ENCODE data around the gene IFNK. TPM values are rescaled to one million over a fixed set of nuclear protein-coding genes. Genes with fewer than 3 reads are reported as not detected.

The IFNK gene
- total RNA-seq, 2 experiments from 2014 or later: not detected

- ATAC-seq: no peak
- H3K36me3 Mint-ChIP-seq (ENCODE audit: low read depth): no peaks in the 10 kb centered on the region
- H3K27ac Mint-ChIP-seq: no peak overlapping the region
- no peak for DNase-seq
- H3K4me1 Mint-ChIP-seq (ENCODE audit: low read depth): no peaks in the 10 kb centered on the region
- H3K27me3 Mint-ChIP-seq (ENCODE audit: low read depth): no peaks in the 10 kb centered on the region
- CTCF ChIA-PET: interaction anchor here (1.4 kb wide), 1 partner anchor 15 kb away, joined by 3 read pairs; no protein-coding TSS in a partner anchor
- H3K9me3 Mint-ChIP-seq (ENCODE audit: insufficient read depth): no peaks in the 10 kb centered on the region
- POLR2A ChIA-PET: no interaction called here
- H3K4me3 Mint-ChIP-seq: no peak overlapping the region
Observed at GRCh38 chr9:27514551-27514950, 9.5 kb upstream of the IFNK start.

GRCh38 chr9:27518006-27518405 is 6.1 kb upstream of the IFNK start:
- Mint-ChIP-seq H3K27me3 (ENCODE audit: low read depth) (no peaks in the 10 kb centered on the region), H3K9me3 (ENCODE audit: insufficient read depth) (no peaks in the 10 kb centered on the region), H3K36me3 (ENCODE audit: low read depth) (no peaks in the 10 kb centered on the region), H3K4me1 (ENCODE audit: low read depth) (no peaks in the 10 kb centered on the region), H3K27ac (no peak overlapping the region), H3K4me3 (no peak overlapping the region)
- DNase-seq (no peak), ATAC-seq (no peak)
- ChIA-PET POLR2A (no interaction called here), CTCF (no interaction called here)

DNA sequence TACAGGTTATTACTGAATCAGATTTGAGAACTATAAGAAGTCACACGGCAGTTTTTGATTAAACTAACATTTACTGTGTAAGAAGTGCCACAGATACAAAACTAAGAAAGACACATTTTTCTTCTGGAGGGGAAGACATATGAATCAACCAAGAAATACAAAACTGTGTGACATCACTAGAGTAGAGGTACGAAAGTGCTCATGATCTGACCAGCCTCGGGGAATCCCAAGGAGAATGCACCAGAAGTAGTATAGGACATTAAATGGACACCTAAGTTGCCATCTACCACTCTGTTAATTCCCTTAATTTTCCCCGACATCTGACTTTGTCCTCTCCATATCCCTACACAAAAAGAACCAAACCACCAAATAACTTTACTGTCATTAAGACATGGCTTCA is 5.3 kb upstream of the IFNK start:
- Mint-ChIP-seq H3K27me3 (ENCODE audit: low read depth) (no peaks in the 10 kb centered on the region), H3K9me3 (ENCODE audit: insufficient read depth) (no peaks in the 10 kb centered on the region), H3K4me3 (no peak overlapping the region), H3K4me1 (ENCODE audit: low read depth) (no peaks in the 10 kb centered on the region), H3K36me3 (ENCODE audit: low read depth) (no peaks in the 10 kb centered on the region), H3K27ac (no peak overlapping the region)
- POLR2A ChIA-PET: no interaction called here
- no peak for ATAC-seq
- CTCF ChIA-PET: no interaction called here
- no peak for DNase-seq

DNA sequence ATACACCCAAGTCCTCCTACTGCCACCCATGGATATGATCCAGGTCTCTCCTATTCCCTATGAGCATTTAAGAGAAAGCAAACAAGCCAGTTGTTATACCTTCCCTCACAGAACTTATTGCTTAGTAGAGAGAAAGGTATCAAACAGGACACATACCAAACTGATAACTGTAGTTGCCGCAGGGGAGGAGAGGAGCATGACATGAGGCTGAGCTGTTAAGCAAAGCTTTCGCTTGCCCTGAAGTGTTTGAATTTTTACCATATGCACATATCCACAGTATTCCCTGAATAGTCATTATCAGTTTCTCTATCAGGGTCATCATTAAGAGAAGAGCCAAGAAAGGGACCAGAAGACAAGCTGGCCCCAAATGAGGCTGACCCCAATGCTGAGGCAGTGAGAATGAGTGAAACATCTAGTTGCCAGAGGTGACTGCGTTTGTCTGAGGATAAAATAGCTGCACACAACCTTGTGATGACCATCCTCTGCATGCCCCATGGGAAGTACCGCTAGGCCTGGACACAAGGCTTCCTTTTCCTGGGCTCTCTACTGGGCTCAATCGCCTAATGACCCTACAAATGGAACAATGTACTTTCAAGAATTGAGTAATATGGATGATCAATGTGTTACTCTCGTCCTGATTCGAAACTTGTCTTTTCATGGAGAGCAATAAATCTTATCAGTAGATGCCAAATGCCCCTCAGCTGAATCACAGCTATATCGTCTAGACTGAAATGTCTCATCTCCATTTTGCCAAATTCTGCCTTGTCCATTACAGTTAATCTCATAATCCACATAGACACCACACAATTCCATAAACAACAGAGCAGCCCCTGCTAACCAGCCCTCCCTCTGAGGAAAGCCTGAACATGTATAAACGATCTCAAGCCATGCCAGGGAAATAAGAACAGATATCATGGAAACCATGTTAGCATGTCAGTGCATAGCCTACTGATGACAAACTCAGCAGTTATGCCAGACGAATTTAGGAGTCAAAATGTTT is 4.3 kb upstream of the IFNK start:
- Mint-ChIP-seq H3K36me3 (ENCODE audit: low read depth) (no peaks in the 10 kb centered on the region), H3K4me1 (ENCODE audit: low read depth) (no peaks in the 10 kb centered on the region), H3K4me3 (no peak overlapping the region), H3K9me3 (ENCODE audit: insufficient read depth) (no peaks in the 10 kb centered on the region), H3K27me3 (ENCODE audit: low read depth) (no peaks in the 10 kb centered on the region), H3K27ac (no peak overlapping the region)
- CTCF ChIA-PET: no interaction called here
- ATAC-seq: no peak
- DNase-seq: no peak
- POLR2A ChIA-PET: no interaction called here

DNA sequence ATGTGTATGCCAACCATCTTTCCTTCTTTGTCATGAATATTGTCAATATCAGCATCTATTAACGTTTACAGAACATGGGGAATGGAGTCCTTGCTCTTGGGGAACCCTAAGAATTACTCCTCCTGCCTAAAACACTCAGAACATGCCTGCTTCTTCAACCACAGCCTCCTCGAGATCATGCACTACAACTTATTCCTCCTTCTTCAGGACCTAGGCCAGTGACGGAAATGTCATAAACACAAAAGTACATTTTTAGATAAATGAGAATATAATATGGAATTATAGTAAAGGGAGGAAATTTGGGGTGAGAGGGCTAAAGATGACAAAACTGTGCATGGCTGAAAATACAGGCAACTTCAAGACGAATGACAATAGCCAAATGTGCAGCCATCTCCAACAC is 3.1 kb upstream of the IFNK start:
- H3K9me3 Mint-ChIP-seq (ENCODE audit: insufficient read depth): no peaks in the 10 kb centered on the region
- ChIA-PET POLR2A (no interaction called here), CTCF (no interaction called here)
- peaks cover 3% of the 10 kb centered on the region for H3K27me3 Mint-ChIP-seq (ENCODE audit: low read depth)
- no peak for DNase-seq
- ATAC-seq: no peak
- no peaks in the 10 kb centered on the region for H3K36me3 Mint-ChIP-seq (ENCODE audit: low read depth)
- H3K4me3 Mint-ChIP-seq: no peak overlapping the region
- no peaks in the 10 kb centered on the region for H3K4me1 Mint-ChIP-seq (ENCODE audit: low read depth)
- H3K27ac Mint-ChIP-seq: no peak overlapping the region

- Mint-ChIP-seq H3K27me3 (ENCODE audit: low read depth) (peaks cover 13% of the 10 kb centered on the region), H3K36me3 (ENCODE audit: low read depth) (no peaks in the 10 kb centered on the region), H3K4me3 (no peak overlapping the region), H3K9me3 (ENCODE audit: insufficient read depth) (no peaks in the 10 kb centered on the region), H3K4me1 (ENCODE audit: low read depth) (peaks cover 5% of the 10 kb centered on the region), H3K27ac (no peak overlapping the region)
- no peak for DNase-seq
- no peak for ATAC-seq
- ChIA-PET POLR2A (no interaction called here), CTCF (interaction anchor here (1.0 kb wide), 1 partner anchor 190 kb away, joined by 3 read pairs; no protein-coding TSS in a partner anchor)
Observed at GRCh38 chr9:27523141-27523540, 949 bp upstream of the IFNK start.

DNA sequence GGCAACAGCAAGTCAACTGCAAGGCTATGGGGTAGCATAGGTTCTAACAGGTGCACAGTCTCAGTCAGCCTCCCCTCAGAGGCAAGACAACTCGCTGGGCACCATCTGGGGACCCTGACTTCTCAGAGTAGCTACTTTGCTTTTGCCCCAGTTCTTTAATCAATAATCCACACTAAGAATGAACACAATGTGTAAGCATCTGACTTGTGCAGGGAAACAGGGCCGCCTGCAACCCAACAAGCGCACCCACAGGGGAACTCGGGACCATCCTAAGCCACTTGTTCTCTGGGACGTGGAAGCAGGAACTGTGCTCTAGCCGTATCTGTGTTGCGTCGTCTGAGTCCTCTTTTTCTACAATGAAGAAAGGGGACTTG is 3.6 kb downstream of the IFNK start:
- Mint-ChIP-seq H3K9me3 (ENCODE audit: insufficient read depth) (no peaks in the 10 kb centered on the region), H3K36me3 (ENCODE audit: low read depth) (no peaks in the 10 kb centered on the region), H3K27ac (no peak overlapping the region), H3K27me3 (ENCODE audit: low read depth) (peaks cover 17% of the 10 kb centered on the region), H3K4me1 (ENCODE audit: low read depth) (peaks cover 12% of the 10 kb centered on the region), H3K4me3 (peak overlapping the region; percentile 83)
- DNase-seq (no peak), ATAC-seq (no peak)
- POLR2A ChIA-PET: no interaction called here
- CTCF ChIA-PET: interaction anchor here (0.9 to 3.7 kb wide), 3 partner anchors 18 to 195 kb away, joined by 3 to 17 read pairs (median 3); no protein-coding TSS in a partner anchor

DNA sequence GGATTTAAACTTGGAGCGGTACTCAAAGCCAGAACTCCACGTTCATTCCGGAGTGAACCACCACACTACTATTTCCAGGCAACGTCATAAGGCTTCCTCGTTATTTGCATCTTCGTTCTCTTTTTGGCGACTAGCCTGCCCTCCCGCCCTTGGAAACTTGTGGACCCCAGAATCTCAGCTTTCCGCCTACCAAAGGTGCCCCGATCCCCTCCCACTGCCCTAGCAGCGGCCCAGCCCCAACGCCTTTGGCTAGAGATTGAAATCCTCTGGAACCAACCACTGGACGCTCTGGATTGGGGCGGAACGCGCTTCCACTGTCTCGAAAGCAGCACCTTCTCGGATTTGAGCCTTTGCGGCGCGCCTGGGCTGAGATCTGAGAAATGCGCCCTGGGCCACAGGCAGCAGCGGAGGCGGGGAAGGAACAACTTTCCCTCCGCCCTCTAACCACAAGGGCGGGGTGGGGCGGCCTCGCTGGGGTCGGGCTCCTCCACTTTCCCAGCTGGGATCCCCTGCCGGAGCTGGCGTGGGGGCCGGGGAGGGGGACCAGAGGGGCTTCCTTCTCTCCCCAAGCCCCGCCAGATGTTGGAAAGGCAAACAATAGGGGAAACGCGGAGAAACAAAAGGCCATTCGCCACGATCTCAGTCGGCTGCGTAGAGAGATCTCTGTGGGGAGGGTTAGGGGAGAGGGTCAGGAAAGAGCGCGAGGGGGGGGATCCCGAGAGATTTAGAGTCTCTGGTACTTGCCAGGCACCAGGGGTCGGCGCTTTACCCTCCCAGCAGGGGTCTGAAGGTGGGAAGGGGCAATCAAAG is 4.2 kb downstream of the IFNK start:
- POLR2A ChIA-PET: no interaction called here
- no peaks in the 10 kb centered on the region for H3K36me3 Mint-ChIP-seq (ENCODE audit: low read depth)
- peaks cover 17% of the 10 kb centered on the region for H3K27me3 Mint-ChIP-seq (ENCODE audit: low read depth)
- DNase-seq (peak; percentile 71), ATAC-seq (peak; percentile 58)
- H3K4me1 Mint-ChIP-seq (ENCODE audit: low read depth): peaks cover 12% of the 10 kb centered on the region
- peak overlapping the region; percentile 75 for H3K27ac Mint-ChIP-seq
- H3K9me3 Mint-ChIP-seq (ENCODE audit: insufficient read depth): no peaks in the 10 kb centered on the region
- H3K4me3 Mint-ChIP-seq: peak overlapping the region; percentile 83
- CTCF ChIA-PET: interaction anchor here (0.9 to 3.7 kb wide), 3 partner anchors 17 to 196 kb away, joined by 3 to 17 read pairs (median 3); no protein-coding TSS in a partner anchor

GRCh38 chr9:27528886-27529315 is 4.8 kb downstream of the IFNK start:
- Mint-ChIP-seq H3K27me3 (ENCODE audit: low read depth) (peaks cover 17% of the 10 kb centered on the region), H3K4me3 (peak overlapping the region; percentile 83), H3K9me3 (ENCODE audit: insufficient read depth) (no peaks in the 10 kb centered on the region), H3K36me3 (ENCODE audit: low read depth) (no peaks in the 10 kb centered on the region), H3K27ac (peak overlapping the region; percentile 75), H3K4me1 (ENCODE audit: low read depth) (peaks cover 12% of the 10 kb centered on the region)
- ATAC-seq: peak; percentile 67
- ChIA-PET POLR2A (no interaction called here), CTCF (interaction anchor here (0.5 to 2.6 kb wide), 20 partner anchors 9 to 201 kb away, joined by 3 to 59 read pairs (median 5); no protein-coding TSS in a partner anchor)
- peak; percentile 50 for DNase-seq

- peaks cover 17% of the 10 kb centered on the region for H3K27me3 Mint-ChIP-seq (ENCODE audit: low read depth)
- POLR2A ChIA-PET: interaction anchor here (1.2 kb wide), 1 partner anchor 194 kb away, joined by 3 read pairs; no protein-coding TSS in a partner anchor
- ATAC-seq: peak; percentile 90
- H3K36me3 Mint-ChIP-seq (ENCODE audit: low read depth): no peaks in the 10 kb centered on the region
- DNase-seq: peak; percentile 81
- CTCF ChIA-PET: interaction anchor here (0.5 to 2.6 kb wide), 31 partner anchors 9 to 219 kb away, joined by 3 to 59 read pairs (median 4); no protein-coding TSS in a partner anchor
- H3K4me1 Mint-ChIP-seq (ENCODE audit: low read depth): peaks cover 14% of the 10 kb centered on the region
- no peaks in the 10 kb centered on the region for H3K9me3 Mint-ChIP-seq (ENCODE audit: insufficient read depth)
- peak within 1 kb of the TSS; percentile 75 for H3K27ac Mint-ChIP-seq
- peak within 1 kb of the TSS; percentile 83 for H3K4me3 Mint-ChIP-seq
Observed at GRCh38 chr9:27529316-27530278, 5.5 kb downstream of the IFNK start, which contains the start of gene MOB3B. MOB3B (minus strand) TSS chr9:27529814; CDS start chr9:27455550, 74,264 bp downstream.
